ENCODE results near the gene MRI1.

MRI1 gene

GRCh38 chr19:13764101-13764807, at the start of gene MRI1:
Gene MRI1 (plus strand): TSS chr19:13764522. CDS start chr19:13764589, 67 bp downstream.
- no peak for TF ChIP-seq CTCF (IDR thresholded peaks at IDR 0.05; ENCODE audit: low read depth, low read length, missing control alignments)
- peak within 1 kb of the TSS; percentile 74 for H3K4me3 ChIP-seq (replicated peaks; ENCODE audit: low read depth, low read length)
- DNase-seq (ENCODE audit: extremely low read depth, low read depth), result no peak

DNA sequence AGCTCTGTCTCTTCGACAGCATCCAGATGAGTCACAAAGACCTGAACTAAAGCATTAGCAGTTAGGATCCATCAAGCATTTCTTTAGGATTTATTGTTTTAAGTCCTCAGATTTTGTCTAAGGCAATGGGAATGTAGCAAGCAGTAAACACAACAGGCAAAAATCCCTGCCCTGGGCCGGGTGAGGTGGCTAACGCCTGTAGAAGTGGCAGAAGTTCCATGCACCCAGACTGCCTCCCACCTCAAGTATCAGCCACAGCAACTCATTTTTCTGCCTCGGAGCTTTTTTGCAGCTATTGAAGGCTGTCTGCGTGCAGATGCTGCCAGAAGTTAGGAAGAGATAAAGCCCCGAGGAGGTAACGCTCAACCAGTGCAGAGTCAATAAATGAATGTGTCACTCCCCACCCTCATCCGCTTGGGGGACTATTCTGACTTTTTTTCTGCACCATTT, 47.1 kb upstream of the MRI1 start:
- no peak overlapping the region for H3K4me3 ChIP-seq (replicated peaks; ENCODE audit: low read depth, low read length)
- DNase-seq (ENCODE audit: extremely low read depth, low read depth), result no peak

GRCh38 chr19:13718733-13719132, 45.6 kb upstream of the MRI1 start:
- no peak overlapping the region for H3K4me3 ChIP-seq (replicated peaks; ENCODE audit: low read depth, low read length)
- peak; percentile 31 for TF ChIP-seq CTCF (IDR thresholded peaks at IDR 0.05; ENCODE audit: low read depth, low read length, missing control alignments)
- no peak for DNase-seq (ENCODE audit: extremely low read depth, low read depth)

More for the DNA sequence above, 47.1 kb upstream of the MRI1 start:
- no peak for TF ChIP-seq CTCF (IDR thresholded peaks at IDR 0.05; ENCODE audit: low read depth, low read length, missing control alignments)

DNA sequence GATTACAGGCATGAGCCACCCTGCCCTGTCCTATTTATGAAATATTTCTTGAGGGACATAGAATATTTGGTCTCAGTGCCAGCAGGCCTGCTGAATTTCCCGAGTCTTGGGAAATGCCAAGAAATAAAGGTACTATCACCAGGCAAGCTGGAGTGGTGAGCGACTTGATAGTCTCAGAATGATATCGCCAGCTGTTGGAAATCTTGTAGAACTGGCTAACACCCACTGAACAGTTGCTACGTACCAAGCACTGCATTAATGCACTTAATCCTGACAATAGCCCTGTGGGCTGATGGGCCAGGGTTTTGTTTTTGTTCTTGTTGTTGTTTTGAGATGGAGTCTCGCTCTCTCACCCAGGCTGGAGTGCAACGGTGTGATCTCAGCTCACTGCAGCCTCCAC, 42.2 kb upstream of the MRI1 start:
- TF ChIP-seq CTCF (IDR thresholded peaks at IDR 0.05; ENCODE audit: low read depth, low read length, missing control alignments), result no peak
- H3K4me3 ChIP-seq (replicated peaks; ENCODE audit: low read depth, low read length), result no peak overlapping the region
- no peak for DNase-seq (ENCODE audit: extremely low read depth, low read depth)

DNA sequence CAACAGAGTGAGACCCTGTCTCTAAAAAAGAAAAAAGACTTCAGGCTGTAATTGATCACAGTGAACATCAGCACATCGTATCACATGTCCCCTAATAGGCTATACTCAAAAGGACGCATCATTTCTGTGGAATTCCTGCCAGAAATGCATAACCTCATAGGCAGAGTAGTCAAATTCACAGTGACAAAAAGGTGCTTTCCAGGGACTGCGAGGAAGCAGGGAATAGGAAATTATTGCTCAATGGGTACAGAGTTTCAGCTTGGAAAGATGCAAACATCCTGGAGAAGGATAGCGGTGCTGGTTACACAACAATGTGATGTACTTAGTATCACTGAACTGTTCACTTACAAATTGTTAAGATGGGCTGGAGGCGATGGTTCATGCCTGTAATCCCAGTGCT, 41.1 kb upstream of the MRI1 start:
- no peak for DNase-seq (ENCODE audit: extremely low read depth, low read depth)
- no peak for TF ChIP-seq CTCF (IDR thresholded peaks at IDR 0.05; ENCODE audit: low read depth, low read length, missing control alignments)
- H3K4me3 ChIP-seq (replicated peaks; ENCODE audit: low read depth, low read length), result no peak overlapping the region

GRCh38 chr19:13726323-13726722, 38.0 kb upstream of the MRI1 start:
- H3K4me3 ChIP-seq (replicated peaks; ENCODE audit: low read depth, low read length), result no peak overlapping the region
- no peak for DNase-seq (ENCODE audit: extremely low read depth, low read depth)
- TF ChIP-seq CTCF (IDR thresholded peaks at IDR 0.05; ENCODE audit: low read depth, low read length, missing control alignments), result no peak

GRCh38 chr19:13727798-13728197, 36.5 kb upstream of the MRI1 start:
- TF ChIP-seq CTCF (IDR thresholded peaks at IDR 0.05; ENCODE audit: low read depth, low read length, missing control alignments), result no peak
- H3K4me3 ChIP-seq (replicated peaks; ENCODE audit: low read depth, low read length), result no peak overlapping the region
- no peak for DNase-seq (ENCODE audit: extremely low read depth, low read depth)

Measured in HFF-Myc (cell line).